Panc1 (cell line): ENCODE data around the gene DYRK2. TPM values are rescaled to one million over a fixed set of nuclear protein-coding genes. Genes with fewer than 3 reads are reported as not detected.

Experiments used
- ATAC-seq: fragments of 200-7000 bp; cut with Tn5 transposase; 2 replicates; pipeline ENCODE4 v1.9.1; 2020; ENCODE audit warnings: mild to moderate bottlenecking, moderate library complexity
- BruUV-seq: library from RNA; stranded (reverse); fragments of 400-500 nt; replicated peaks from 2 replicates; lab custom pipeline; 2021; lab: Mats Ljungman, UMichigan
- CTCF ChIA-PET: fragments of 300-600 bp; sonication (Branson Sonifier 250); formaldehyde crosslinking; loops from one replicate; lab custom pipeline; 2022; ENCODE audit warnings: antibody characterized with exemption; lab: Charles Lee
- POLR2A ChIA-PET: fragments of 300-600 bp; sonication (Branson Sonifier 250); formaldehyde crosslinking; loops from one replicate; lab custom pipeline; 2022; ENCODE audit warnings: antibody characterized with exemption; lab: Charles Lee
- DNase-seq: peaks from one replicate; pipeline ENCODE4 v3.0.0-alpha.2; 2010; ENCODE audit warnings: low read depth, low spot score
- H3K27ac ChIP-seq: 2 replicates; pipeline ENCODE4 v1.5.1; 2011; ENCODE audit warnings: mild to moderate bottlenecking, low read length, inconsistent platforms
- H3K27me3 ChIP-seq: fragments of 200-500 bp; sonication (Bioruptor generic); 2 replicates; pipeline ENCODE4 v1.6.0; 2014; ENCODE audit warnings: low read length, inconsistent platforms; ENCODE audit not compliant: control insufficient read depth, insufficient read depth
- H3K36me3 ChIP-seq: fragments of 200-500 bp; sonication (Bioruptor generic); 2 replicates; pipeline ENCODE4 v1.5.1; 2014; ENCODE audit warnings: inconsistent platforms, mild to moderate bottlenecking, low read length, moderate library complexity; ENCODE audit not compliant: control insufficient read depth, insufficient read depth
- H3K4me1 ChIP-seq: 2 replicates; pipeline ENCODE4 v1.5.1; 2011; ENCODE audit warnings: inconsistent platforms, mild to moderate bottlenecking, low read length, moderate library complexity; ENCODE audit not compliant: control insufficient read depth, insufficient read depth
- H3K4me3 ChIP-seq, 2 experiments: 2 replicates each; pipeline ENCODE4 v1.5.1; 2011 to 2012; ENCODE audit warnings: low read depth in 2 of 2, low read length in 2 of 2, mild to moderate bottlenecking in 2 of 2, inconsistent platforms in 1 of 2, moderate library complexity in 1 of 2
- H3K9me3 ChIP-seq: fragments of 200-500 bp; sonication (Bioruptor generic); 2 replicates; pipeline ENCODE4 v1.5.1; 2014; ENCODE audit warnings: low read depth, mild to moderate bottlenecking, inconsistent platforms, low read length, moderate library complexity; ENCODE audit not compliant: control insufficient read depth, insufficient read depth
- POLR2AphosphoS5 ChIP-seq: IDR thresholded peaks from 2 replicates; pipeline ENCODE4 v1.6.1; 2012; ENCODE audit warnings: mild to moderate bottlenecking, low read depth, low read length, moderate library complexity
- SIN3A ChIP-seq: IDR thresholded peaks from 2 replicates; pipeline ENCODE4 v1.6.1; 2012; ENCODE audit warnings: low read depth, mild to moderate bottlenecking, low read length, moderate library complexity, borderline replicate concordance; ENCODE audit not compliant: insufficient read depth
- TCF7L2 ChIP-seq: IDR thresholded peaks from 2 replicates; pipeline ENCODE4 v1.6.1; 2011; ENCODE audit warnings: mild to moderate bottlenecking, low read depth, low read length, inconsistent platforms
- in situ Hi-C: cut with HindIII; loops from 2 replicates; pipeline ENCODE4 v1.10.0; 2016; ENCODE audit warnings: low sequenced_read_pairs, low pct_unique_long_range_greater_than_20kb
- intact Hi-C: fragments of 100-400 bp; cut with micrococcal nuclease; formaldehyde crosslinking; loops from one replicate; pipeline ENCODE4 v1.10.0; 2022; ENCODE audit not compliant: unreplicated experiment
- total RNA-seq: library from RNA; stranded (reverse); gene quantifications from one replicate; pipeline ENCODE4 v1.2.1, GENCODE V29; 2021; ENCODE audit not compliant: unreplicated experiment
- TF ChIP-seq, protein P1 (sequence below): fragments of 450-650 bp; IDR thresholded peaks from 2 replicates; pipeline ENCODE4 v1.5.1; 2017; ENCODE audit warnings: mild to moderate bottlenecking
- TF ChIP-seq, protein P2 (sequence below), 2 experiments: IDR thresholded peaks; 2 replicates each; pipeline ENCODE4 v1.6.1; 2011 to 2012; ENCODE audit warnings: low read depth in 2 of 2, control low read depth in 1 of 2, low read length in 1 of 2, mild to moderate bottlenecking in 1 of 2, moderate library complexity in 1 of 2; ENCODE audit not compliant: insufficient read depth in 1 of 2

Gene DYRK2
- total RNA-seq, 1 experiment from 2014 or later: 9.9 TPM

- POLR2A ChIA-PET: no interaction called here
- Histone ChIP-seq H3K9me3 (no peaks in the 10 kb centered on the region), H3K27ac (no peak overlapping the region), H3K4me1 (no peaks in the 10 kb centered on the region), H3K4me3 (no peak overlapping the region), H3K27me3 (no peaks in the 10 kb centered on the region; the same call in 1 of the 2 replicates), H3K36me3 (no peaks in the 10 kb centered on the region)
- no TSS peak for BruUV-seq
- intact Hi-C loops: no loop called here
- DNase-seq: no peak
- in situ Hi-C loops: no loop called here
- CTCF ChIA-PET: no interaction called here
- ATAC-seq: no peak
- TF ChIP-seq POLR2AphosphoS5: no peak
- TF ChIP-seq, protein P1, sequence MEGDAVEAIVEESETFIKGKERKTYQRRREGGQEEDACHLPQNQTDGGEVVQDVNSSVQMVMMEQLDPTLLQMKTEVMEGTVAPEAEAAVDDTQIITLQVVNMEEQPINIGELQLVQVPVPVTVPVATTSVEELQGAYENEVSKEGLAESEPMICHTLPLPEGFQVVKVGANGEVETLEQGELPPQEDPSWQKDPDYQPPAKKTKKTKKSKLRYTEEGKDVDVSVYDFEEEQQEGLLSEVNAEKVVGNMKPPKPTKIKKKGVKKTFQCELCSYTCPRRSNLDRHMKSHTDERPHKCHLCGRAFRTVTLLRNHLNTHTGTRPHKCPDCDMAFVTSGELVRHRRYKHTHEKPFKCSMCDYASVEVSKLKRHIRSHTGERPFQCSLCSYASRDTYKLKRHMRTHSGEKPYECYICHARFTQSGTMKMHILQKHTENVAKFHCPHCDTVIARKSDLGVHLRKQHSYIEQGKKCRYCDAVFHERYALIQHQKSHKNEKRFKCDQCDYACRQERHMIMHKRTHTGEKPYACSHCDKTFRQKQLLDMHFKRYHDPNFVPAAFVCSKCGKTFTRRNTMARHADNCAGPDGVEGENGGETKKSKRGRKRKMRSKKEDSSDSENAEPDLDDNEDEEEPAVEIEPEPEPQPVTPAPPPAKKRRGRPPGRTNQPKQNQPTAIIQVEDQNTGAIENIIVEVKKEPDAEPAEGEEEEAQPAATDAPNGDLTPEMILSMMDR: no peak
- no peak for TF ChIP-seq TCF7L2
- no peak for TF ChIP-seq SIN3A
- TF ChIP-seq, protein P2, sequence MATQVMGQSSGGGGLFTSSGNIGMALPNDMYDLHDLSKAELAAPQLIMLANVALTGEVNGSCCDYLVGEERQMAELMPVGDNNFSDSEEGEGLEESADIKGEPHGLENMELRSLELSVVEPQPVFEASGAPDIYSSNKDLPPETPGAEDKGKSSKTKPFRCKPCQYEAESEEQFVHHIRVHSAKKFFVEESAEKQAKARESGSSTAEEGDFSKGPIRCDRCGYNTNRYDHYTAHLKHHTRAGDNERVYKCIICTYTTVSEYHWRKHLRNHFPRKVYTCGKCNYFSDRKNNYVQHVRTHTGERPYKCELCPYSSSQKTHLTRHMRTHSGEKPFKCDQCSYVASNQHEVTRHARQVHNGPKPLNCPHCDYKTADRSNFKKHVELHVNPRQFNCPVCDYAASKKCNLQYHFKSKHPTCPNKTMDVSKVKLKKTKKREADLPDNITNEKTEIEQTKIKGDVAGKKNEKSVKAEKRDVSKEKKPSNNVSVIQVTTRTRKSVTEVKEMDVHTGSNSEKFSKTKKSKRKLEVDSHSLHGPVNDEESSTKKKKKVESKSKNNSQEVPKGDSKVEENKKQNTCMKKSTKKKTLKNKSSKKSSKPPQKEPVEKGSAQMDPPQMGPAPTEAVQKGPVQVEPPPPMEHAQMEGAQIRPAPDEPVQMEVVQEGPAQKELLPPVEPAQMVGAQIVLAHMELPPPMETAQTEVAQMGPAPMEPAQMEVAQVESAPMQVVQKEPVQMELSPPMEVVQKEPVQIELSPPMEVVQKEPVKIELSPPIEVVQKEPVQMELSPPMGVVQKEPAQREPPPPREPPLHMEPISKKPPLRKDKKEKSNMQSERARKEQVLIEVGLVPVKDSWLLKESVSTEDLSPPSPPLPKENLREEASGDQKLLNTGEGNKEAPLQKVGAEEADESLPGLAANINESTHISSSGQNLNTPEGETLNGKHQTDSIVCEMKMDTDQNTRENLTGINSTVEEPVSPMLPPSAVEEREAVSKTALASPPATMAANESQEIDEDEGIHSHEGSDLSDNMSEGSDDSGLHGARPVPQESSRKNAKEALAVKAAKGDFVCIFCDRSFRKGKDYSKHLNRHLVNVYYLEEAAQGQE (IDR thresholded peaks at IDR 0.05; ENCODE audit: insufficient read depth in 1 of 2, low read depth in 2 of 2, low read length in 1 of 2): no peak
Observed at GRCh38 chr12:67637718-67638117, 10.8 kb upstream of the DYRK2 start.

DNA sequence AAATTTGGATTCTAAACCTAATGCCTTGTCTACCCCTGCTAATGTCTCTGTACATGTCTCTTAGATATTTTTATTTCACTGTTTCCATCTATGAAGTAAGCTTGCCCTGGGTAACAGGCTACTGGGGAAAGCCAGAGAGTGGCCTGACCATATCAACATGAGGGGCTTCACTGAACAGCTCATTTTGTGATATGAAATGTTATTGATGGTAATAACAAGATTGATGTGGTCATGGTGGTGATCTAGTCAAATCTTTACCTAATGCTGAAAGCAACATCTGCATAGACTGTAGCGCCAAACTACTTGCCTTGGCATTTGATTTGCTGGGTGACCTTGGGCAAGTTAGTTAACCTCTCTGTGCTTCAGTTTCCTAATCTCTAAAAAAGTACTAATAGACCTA is 9.9 kb upstream of the DYRK2 start:
- in situ Hi-C loops: no loop called here
- H3K27ac ChIP-seq: no peak overlapping the region
- ATAC-seq (no peak), DNase-seq (no peak)
- no peaks in the 10 kb centered on the region; the same call in 1 of the 2 replicates for H3K27me3 ChIP-seq
- POLR2A ChIA-PET: no interaction called here
- H3K4me1 ChIP-seq: no peaks in the 10 kb centered on the region
- H3K36me3 ChIP-seq: no peaks in the 10 kb centered on the region
- CTCF ChIA-PET: no interaction called here
- H3K9me3 ChIP-seq: no peaks in the 10 kb centered on the region
- H3K4me3 ChIP-seq: no peak overlapping the region
- intact Hi-C loops: no loop called here
- TF ChIP-seq, protein P1: no peak
- TF ChIP-seq POLR2AphosphoS5 (no peak), TCF7L2 (no peak), SIN3A (no peak)
- TF ChIP-seq, protein P2 (IDR thresholded peaks at IDR 0.05; ENCODE audit: insufficient read depth in 1 of 2, low read depth in 2 of 2, low read length in 1 of 2): no peak
- BruUV-seq: no TSS peak
